Hematopoietic multipotent progenitor cell (in vitro differentiated cells): ENCODE data around the gene LRRC3. TPM values are rescaled to one million over a fixed set of nuclear protein-coding genes. Genes with fewer than 3 reads are reported as not detected.
"Not testable (repeated sequence)": the region's sequence is repeated elsewhere in the genome, so short reads cannot be mapped to it uniquely, and the experiment has no call there.

ENCODE experiments used
- DNase-seq, 3 donors: peaks; one replicate each; pipeline ENCODE4 v3.0.0-alpha.2; 2011 to 2015; ENCODE audit warnings: low read depth in 2 of 3, low spot score in 2 of 3
- total RNA-seq: library from RNA; depleted of rRNA; stranded (reverse); fragments of >200 nt; gene quantifications from one replicate; pipeline ENCODE4 v1.2.3, GENCODE V29; 2012

Gene LRRC3
- 1.1 TPM for total RNA-seq

DNA sequence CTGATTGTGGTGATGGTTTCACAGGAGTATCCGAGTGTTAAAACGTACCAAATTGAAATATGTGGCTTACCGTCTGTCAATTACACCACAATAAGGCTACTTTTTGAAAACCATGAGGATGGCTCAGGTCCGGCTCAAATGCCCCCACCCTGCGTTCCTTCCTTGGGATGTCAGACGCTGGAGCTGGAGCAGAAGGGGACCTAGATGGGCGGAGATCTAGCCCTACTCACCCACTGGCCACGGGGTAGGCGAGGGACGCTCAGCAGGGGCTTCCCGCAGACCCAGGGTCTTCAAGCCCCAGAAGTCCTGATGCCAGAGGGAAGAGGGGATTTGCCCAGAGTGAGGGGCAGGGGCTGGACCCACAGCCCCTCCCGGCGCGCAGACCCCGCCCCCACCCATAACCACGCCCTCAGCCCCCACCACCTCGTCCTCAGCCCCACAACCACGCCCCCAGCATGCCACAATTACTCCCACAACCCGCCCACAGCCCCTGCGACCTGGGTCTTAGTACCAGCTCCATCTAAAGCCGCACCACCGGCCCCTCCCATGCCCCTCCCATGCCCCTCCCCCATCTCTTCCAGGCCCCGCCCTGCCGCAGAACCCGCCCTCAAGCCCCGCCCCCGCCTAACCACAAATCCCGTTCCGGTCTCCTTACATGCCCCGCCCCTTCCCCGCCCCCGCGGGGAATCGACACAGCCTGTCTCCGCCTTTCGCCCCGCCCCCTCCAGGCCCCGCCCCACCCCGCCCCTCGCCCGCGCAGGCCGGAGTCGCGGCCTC is at the start of gene LRRC3:
Gene LRRC3, plus strand, starts transcription at position 764 of the 777 bp plus-strand sequence. CDS start 1,135 bp downstream, outside the sequence.
- DNase-seq: peak; percentile 75 to 93 (median 93)

DNA sequence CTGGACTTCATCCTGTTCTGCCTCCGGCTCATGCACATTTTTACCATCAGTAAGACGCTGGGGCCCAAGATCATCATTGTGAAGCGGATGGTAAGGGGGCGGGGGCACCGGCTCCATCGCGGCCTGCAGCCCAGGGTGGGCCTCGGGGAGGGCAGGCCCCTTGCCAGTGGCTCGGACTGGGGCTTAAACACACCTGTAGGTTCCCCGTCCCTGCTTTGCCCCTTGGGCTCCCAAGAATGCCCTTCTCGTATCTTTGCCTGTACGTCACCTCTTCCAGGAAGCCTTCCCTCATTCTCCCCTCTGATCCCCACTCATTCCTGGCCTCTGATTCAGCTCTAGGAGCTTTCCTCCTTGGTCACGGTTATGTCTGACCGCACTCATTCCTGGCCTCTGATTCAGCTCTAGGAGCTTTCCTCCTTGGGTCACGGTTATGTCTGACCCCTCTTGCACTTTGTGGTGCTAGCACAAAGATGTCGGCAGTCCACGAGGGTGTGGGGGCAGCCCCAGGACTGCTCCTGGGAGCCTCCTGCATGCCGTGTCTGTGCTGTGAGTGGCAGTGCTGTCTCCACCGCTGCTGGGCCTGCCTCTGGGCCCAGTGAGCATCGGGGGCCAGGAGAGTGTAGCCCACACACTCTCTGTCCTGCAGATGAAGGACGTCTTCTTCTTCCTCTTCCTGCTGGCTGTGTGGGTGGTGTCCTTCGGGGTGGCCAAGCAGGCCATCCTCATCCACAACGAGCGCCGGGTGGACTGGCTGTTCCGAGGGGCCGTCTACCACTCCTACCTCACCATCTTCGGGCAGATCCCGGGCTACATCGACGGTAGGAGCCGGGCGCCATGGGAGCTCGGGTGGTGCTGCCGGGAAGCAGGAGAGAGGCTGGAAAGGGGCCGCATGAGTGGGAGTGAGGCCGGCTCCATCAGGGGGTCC is 49.1 kb upstream of the LRRC3 start:
- DNase-seq: no peak

- no peak for DNase-seq
These were observed 48.4 kb upstream of the LRRC3 start for GRCh38 chr21:44406953-44407352.

GRCh38 chr21:44407493-44407892 is 47.8 kb upstream of the LRRC3 start:
- no peak for DNase-seq

DNA sequence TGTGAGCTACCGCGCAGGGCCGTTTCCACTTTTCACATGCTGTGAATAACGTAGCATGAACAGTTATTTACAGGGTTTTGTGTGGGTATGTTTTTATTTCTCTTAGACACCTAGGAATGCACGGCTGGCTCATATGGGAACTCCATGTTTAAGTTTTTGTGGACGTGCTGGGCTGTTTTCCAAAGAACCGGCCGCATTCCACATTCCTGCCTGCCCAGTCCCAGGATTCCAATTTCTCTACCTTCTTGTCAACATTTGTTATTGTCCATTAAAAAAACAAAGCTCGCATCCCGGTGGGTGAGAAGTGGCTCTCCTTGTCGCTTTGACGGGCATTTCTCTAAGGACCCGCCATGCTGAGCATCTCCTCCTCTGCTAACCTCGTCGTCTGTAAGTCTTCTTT is 47.1 kb upstream of the LRRC3 start:
- no peak for DNase-seq

DNA sequence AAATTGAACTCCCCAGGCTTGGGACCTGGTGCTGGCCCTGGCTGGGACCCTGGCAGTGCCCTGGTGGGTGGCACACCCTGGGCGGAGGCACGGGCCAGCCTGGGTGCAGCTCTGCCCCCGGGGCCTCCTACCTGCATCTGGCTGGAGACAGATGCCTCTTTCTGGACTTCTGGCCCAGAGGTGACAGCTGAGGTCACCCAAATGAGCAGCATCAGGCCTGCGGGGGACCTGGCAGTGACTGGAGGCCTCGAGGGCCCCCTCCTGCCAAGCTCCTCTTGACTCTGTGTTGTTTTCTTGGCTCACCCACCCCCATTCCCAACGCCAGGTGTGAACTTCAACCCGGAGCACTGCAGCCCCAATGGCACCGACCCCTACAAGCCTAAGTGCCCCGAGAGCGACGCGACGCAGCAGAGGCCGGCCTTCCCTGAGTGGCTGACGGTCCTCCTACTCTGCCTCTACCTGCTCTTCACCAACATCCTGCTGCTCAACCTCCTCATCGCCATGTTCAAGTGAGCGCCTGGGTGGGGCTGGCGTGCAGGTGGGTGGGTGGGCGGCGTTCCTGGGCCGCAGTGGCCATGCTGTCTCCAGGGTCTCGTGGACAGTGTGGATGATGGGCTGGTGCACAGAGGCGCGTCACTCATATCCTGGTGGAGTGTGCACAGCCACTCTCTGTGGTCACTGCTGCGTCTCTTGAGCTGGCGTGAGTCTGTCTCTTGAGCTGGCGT is 41.6 kb upstream of the LRRC3 start:
- no peak for DNase-seq

- DNase-seq: no peak
These were observed 40.8 kb upstream of the LRRC3 start for GRCh38 chr21:44414291-44415072.

GRCh38 chr21:44415073-44416025 is 40.0 kb upstream of the LRRC3 start:
- DNase-seq: no peak

DNA sequence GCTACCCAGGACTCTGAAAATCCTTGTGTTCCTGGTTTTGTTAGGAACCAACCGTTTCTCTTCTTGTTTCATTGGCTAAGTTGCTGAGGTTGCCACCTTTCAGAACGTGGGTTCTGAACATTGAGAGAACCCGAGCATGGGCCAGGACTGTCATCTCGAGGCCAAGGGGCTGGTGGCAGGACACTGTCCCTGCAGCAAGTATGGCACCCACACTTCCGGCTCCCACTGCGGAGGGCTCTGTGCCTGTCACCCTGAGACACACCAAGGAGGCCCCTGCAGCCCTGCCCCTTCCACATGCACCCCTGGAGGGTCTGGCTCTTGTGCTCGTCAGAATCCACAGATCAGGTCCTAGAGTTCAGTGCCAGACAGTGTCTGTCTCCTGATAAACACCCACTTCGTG is 39.1 kb upstream of the LRRC3 start:
- no peak for DNase-seq

- DNase-seq: not testable (repeated sequence)
These were observed 37.6 kb upstream of the LRRC3 start for GRCh38 chr21:44417621-44418107.

GRCh38 chr21:44418108-44418875 is 37.0 kb upstream of the LRRC3 start:
- DNase-seq: no peak

DNA sequence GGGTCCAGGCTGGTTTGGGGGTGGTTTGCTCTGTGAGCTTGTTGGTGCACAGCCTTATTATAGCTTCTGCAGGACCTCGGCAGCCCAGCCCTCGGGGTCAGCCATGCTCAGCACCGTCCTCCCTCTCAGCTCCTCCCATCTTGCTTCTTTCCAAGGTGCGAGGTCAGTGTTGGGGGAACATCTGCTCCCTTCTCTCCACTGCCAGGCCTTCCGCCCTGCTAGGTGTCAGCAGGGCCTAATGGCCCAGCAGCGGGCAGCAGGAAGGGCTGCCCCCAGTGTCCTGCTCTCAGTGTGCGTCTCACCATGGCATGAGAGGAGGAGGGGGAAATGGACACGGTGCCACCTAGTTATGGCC is 36.5 kb upstream of the LRRC3 start:
- no peak for DNase-seq

DNA sequence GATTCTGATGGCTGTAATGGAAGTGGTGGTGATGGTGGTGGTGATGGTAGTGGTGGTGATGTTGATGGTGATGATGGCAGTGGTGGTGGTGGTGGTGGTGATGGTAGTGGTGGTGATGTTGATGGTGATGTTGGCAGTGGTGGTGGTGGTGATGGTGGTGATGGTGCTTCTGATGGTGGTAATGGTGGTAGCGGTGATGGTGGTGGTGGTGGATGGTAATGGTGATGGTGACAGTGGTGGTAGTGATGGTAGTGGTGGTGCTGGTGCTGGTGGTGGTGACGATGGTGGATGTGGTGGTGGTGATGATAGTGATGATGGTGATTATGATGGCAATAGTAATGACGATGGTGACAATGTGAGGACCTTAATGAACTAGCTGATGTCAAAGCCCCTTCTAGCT is 35.6 kb upstream of the LRRC3 start:
- no peak for DNase-seq

DNA sequence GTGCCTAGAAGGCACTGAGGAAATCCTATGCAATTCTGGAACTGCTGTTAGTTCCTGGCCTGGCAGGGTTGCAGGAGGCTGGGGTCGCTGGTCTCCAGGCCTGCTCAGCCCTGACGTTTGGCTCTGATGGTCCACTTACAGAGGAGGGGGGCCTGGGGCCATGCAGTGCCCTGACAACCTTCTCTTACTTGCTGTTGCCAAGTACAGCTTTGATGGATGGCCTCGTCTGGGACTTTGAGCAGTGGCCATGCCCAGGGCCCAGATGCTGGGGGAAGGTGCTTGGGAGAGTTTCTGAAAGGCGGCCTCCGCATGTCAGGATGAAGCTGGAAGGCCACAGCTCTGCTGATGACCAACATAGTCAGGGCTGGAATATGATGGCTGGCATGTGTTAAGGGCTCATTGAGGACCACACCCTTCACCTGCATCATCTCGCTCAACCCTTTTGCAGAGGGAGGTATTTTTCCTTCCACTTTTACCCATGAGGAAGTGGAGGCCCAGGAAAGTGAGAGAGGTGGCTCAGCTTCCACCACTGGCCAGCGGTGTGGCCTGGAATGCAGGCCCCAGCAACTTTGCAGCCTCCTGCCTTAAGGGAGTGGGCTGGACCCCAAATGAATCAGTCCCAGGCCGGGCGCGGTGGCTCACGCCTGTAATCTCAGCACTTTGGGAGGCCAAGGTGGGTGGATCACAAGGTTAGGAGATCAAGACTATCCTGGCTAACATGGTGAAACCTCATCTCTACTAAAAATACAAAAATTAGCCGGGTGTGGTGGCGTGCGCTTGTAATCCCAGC is 34.7 kb upstream of the LRRC3 start:
- no peak for DNase-seq

DNA sequence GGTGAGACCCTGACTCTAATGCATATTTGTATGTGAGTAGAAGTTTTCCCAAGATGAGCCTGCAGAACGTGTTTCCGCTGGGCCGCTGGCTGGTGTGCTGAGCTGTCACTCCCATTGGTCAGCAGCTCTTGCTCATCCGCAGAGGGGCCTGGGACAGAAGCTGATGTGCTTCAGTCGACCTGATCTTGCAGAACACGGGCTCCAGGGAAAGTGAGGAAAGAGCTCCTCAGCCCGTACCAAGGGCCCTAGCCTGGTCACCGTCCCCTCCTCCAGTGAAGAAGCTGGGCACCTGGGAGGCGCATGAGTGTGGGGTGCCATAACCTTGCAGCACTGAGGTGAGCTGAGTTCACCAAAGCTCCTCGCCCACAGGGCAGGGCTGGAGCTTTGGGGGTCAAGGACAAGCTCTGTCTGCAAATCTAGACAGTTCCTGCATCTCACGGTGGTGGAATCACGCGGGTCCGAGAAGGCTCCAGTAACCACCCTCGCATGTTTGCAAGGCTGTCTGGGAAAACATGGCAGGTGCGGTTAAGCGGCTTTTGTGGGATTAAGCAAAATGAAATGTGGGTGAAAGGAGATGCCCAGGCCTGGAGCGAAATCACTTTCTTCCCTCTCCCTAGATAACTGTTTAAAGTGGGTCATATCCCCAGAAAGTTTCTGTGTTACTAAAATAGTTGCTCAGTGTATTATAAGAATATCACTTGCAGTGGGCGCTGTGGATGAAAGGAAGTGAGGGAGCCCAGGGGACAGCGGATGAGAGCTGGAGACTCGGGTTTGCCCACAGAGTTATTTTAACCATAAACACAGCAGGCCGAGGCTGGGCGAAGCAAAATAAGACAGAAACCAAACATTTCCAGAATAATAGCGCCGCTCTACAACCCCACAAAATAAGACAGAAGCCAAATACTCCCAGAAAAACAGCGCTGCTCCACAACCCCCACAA is 33.1 kb upstream of the LRRC3 start:
- no peak for DNase-seq

- DNase-seq: no peak
These were observed 31.9 kb upstream of the LRRC3 start for GRCh38 chr21:44423312-44423821.
